Measurements from ENCODE around the gene POLRMT. TPM values are rescaled to one million over a fixed set of nuclear protein-coding genes. Genes with fewer than 3 reads are reported as not detected.

The POLRMT gene
- total and polyA plus RNA-seq, 2 experiments from 2014 or later = 38.7 to 60.7 TPM

DNA sequence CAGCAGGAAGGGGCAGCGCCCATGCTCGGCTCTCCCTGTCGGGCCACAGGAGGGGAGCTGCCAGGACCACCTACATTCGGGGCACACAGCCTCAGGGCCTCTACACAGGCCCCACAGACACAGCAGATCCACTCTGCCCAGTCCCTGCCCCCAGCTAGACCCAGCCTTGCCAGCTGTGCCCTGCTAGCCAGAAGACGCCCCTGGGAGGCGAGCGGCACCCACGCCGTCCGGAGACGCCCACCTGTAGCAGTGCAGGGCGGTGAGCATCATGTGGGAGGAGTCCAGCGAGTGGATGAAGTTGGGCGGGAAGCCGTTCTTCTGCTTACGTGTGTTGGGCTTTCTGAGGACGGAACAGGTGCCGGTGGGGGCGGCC lies 15.1 kb downstream of the POLRMT start:
- WGBS (ENCODE audit: low lambda C conversion rate, missing lambda C conversion rate) = 98% methylated on average over 19 of the region's 19 CpGs
- Histone ChIP-seq H3K4me1 (ENCODE audit: insufficient read depth) (no peaks in the 10 kb centered on the region), H3K9me2 (replicated peaks; ENCODE audit: insufficient read depth) (no peaks in the 10 kb centered on the region), H3K4me3 (no peak overlapping the region), H3K9me3 (ENCODE audit: low read depth) (no peaks in the 10 kb centered on the region), H3K36me3 (replicated peaks; ENCODE audit: insufficient read depth, low read depth) (no peaks in the 10 kb centered on the region), H4K20me1 (ENCODE audit: insufficient read depth, poor library complexity, severe bottlenecking) (no peaks in the 10 kb centered on the region), H3K4me2 (no peak overlapping the region), H3K79me2 (no peaks in the 10 kb centered on the region), H3K27me3 (no peaks in the 10 kb centered on the region), H2AFZ (no peak overlapping the region), H3K27ac (no peak overlapping the region)
- TF ChIP-seq EZH2 (IDR thresholded peaks at IDR 0.05; ENCODE audit: borderline replicate concordance) = no peak
- TF ChIP-seq, protein P1, sequence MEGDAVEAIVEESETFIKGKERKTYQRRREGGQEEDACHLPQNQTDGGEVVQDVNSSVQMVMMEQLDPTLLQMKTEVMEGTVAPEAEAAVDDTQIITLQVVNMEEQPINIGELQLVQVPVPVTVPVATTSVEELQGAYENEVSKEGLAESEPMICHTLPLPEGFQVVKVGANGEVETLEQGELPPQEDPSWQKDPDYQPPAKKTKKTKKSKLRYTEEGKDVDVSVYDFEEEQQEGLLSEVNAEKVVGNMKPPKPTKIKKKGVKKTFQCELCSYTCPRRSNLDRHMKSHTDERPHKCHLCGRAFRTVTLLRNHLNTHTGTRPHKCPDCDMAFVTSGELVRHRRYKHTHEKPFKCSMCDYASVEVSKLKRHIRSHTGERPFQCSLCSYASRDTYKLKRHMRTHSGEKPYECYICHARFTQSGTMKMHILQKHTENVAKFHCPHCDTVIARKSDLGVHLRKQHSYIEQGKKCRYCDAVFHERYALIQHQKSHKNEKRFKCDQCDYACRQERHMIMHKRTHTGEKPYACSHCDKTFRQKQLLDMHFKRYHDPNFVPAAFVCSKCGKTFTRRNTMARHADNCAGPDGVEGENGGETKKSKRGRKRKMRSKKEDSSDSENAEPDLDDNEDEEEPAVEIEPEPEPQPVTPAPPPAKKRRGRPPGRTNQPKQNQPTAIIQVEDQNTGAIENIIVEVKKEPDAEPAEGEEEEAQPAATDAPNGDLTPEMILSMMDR (IDR thresholded peaks at IDR 0.05; ENCODE audit: poor library complexity) = no peak
- no peak for TF ChIP-seq EZH2phosphoT487 (IDR thresholded peaks at IDR 0.05; ENCODE audit: low read depth, severe bottlenecking, unreplicated experiment)
- no peak for DNase-seq (ENCODE audit: low spot score)

DNA sequence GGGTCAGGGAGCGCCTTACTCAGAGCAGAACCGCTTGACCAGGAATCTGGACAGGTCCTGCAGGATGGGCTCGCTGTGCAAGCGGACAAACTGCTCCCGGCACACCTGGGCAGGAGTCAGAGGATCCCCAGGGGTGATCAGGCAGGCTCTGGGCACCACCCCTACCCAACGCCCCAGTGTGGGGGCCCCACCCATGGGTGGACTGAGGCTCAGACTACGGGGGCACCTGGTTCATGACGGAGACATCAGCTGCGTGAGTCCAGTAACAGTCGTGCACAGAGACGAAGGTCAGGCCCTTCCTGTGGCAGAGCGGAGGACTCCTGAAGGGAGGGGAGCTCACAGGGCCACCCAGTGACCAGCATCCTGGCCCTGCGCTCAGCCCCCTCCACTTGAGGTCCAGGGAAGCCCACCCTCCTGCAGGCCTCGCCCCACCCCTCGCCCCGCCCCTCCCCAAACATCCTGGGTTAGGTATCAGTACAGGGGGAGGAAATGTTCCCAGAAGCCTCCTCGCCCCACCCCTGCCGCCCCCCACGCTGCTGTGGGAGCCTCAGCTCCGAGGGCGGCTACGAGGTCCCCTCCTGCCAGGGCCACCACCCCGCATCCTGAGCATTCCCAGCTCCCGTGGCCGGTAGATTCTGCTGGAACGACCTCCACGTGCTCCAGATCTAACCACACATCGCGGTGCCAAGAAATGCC lies 15.6 kb downstream of the POLRMT start:
- Histone ChIP-seq H3K4me3 (no peak overlapping the region), H2AFZ (no peak overlapping the region), H3K4me2 (no peak overlapping the region), H3K27me3 (no peaks in the 10 kb centered on the region), H3K9me2 (replicated peaks; ENCODE audit: insufficient read depth) (no peaks in the 10 kb centered on the region), H3K27ac (no peak overlapping the region), H3K4me1 (ENCODE audit: insufficient read depth) (no peaks in the 10 kb centered on the region), H3K79me2 (no peaks in the 10 kb centered on the region), H3K9me3 (ENCODE audit: low read depth) (no peaks in the 10 kb centered on the region), H3K36me3 (replicated peaks; ENCODE audit: insufficient read depth, low read depth) (no peaks in the 10 kb centered on the region), H4K20me1 (ENCODE audit: insufficient read depth, poor library complexity, severe bottlenecking) (no peaks in the 10 kb centered on the region)
- 97% methylated on average over 22 of the region's 29 CpGs for WGBS (ENCODE audit: low lambda C conversion rate, missing lambda C conversion rate)
- no peak for DNase-seq (ENCODE audit: low spot score)
- TF ChIP-seq EZH2phosphoT487 (IDR thresholded peaks at IDR 0.05; ENCODE audit: low read depth, severe bottlenecking, unreplicated experiment) (no peak), EZH2 (IDR thresholded peaks at IDR 0.05; ENCODE audit: borderline replicate concordance) (no peak)
- TF ChIP-seq, protein P1 (IDR thresholded peaks at IDR 0.05; ENCODE audit: poor library complexity) = no peak

DNA sequence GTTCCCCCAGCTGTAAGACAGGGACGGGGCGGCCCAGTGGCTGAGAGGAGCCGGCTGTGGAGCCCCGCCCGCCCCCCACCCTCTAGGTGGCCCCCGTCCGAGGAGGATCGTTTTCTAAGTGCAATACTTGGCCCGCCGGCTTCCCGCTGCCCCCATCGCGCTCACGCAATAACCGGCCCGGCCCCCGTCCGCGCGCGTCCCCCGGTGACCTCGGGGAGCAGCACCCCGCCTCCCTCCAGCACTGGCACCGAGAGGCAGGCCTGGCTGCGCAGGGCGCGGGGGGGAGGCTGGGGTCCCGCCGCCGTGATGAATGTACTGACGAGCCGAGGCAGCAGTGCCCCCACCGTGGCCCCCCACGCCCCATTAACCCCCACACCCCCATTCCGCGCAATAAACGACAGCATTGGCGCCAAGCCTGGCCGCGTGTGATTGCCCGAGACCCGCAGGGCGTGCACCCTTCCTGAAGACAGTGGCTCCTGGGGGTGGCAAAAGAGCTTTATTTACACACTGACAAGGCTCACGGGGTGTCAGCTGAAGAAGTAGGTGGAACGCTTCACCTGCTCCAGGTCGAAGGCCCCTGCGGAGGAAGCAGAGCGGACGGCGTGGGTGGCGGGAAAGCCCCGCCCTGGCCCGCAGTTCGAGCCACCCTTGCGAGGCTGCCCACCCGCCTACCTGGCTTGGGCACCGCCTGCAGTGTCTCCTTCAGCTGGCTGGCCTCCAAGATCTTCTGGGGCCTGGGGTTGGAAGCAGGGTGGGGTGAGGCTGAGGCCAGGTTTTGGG lies 16.4 kb downstream of the POLRMT start:
- H3K9me3 ChIP-seq (ENCODE audit: low read depth) = no peaks in the 10 kb centered on the region
- no peaks in the 10 kb centered on the region for H3K4me1 ChIP-seq (ENCODE audit: insufficient read depth)
- H4K20me1 ChIP-seq (ENCODE audit: insufficient read depth, poor library complexity, severe bottlenecking) = no peaks in the 10 kb centered on the region
- H2AFZ ChIP-seq = no peak overlapping the region
- TF ChIP-seq EZH2 (IDR thresholded peaks at IDR 0.05; ENCODE audit: borderline replicate concordance) (no peak), EZH2phosphoT487 (IDR thresholded peaks at IDR 0.05; ENCODE audit: low read depth, severe bottlenecking, unreplicated experiment) (no peak)
- TF ChIP-seq, protein P1 (IDR thresholded peaks at IDR 0.05; ENCODE audit: poor library complexity) = no peak
- no peaks in the 10 kb centered on the region for H3K36me3 ChIP-seq (replicated peaks; ENCODE audit: insufficient read depth, low read depth)
- no peak overlapping the region for H3K27ac ChIP-seq
- H3K4me3 ChIP-seq = no peak overlapping the region
- 98% methylated on average over 25 of the region's 58 CpGs for WGBS (ENCODE audit: low lambda C conversion rate, missing lambda C conversion rate)
- no peaks in the 10 kb centered on the region for H3K9me2 ChIP-seq (replicated peaks; ENCODE audit: insufficient read depth)
- no peaks in the 10 kb centered on the region for H3K79me2 ChIP-seq
- H3K4me2 ChIP-seq = no peak overlapping the region
- no peaks in the 10 kb centered on the region for H3K27me3 ChIP-seq
- DNase-seq (ENCODE audit: low spot score) = no peak

Measured in hepatocyte (in vitro differentiated cells).